Measurements from ENCODE around the gene MROH8.

GRCh38 chr20:37209193-37209592, 29.8 kb upstream of the MROH8 start:
- TF ChIP-seq CTCF (IDR thresholded peaks at IDR 0.05) (no peak), POLR2A (IDR thresholded peaks at IDR 0.05) (no peak)

Data from uterus (tissue), 2 donors.